OCI-LY3 (cell line): ENCODE measurements around the gene SMPD2.

ENCODE experiments used
- EZH2phosphoT487 ChIP-seq: fragments of 200-600 bp; shearing (Covaris generic); IDR thresholded peaks from 2 replicates; pipeline ENCODE4 v1.6.1; 2018; ENCODE audit warnings: antibody characterized with exemption, mixed run types, low read depth
- TF ChIP-seq, protein P1 (sequence below): fragments of 200-600, 300-600 bp; sonication (generic); IDR thresholded peaks from 2 replicates; pipeline ENCODE4 v1.5.1; 2014; ENCODE audit warnings: antibody characterized with exemption, low read length, low read depth

DNA sequence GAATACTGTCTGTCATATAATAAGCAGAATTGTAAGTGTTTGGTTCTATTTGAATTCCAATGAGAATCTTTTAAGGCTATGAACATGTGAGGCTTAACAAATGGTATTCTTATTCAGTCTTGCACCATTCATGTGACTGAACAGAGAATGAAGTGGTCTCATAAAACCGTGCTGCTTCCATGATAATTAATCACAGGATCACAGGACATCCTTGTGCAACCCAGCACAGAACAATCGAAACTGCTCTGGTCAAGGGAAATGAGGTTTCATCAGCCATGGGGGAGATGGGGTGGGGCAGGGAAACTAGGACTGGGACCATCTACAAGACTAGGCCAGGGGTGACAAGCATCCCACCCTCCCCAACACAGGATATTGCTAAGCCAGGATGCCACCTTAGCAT lies 6.1 kb upstream of the SMPD2 start:
- TF ChIP-seq, protein P1, sequence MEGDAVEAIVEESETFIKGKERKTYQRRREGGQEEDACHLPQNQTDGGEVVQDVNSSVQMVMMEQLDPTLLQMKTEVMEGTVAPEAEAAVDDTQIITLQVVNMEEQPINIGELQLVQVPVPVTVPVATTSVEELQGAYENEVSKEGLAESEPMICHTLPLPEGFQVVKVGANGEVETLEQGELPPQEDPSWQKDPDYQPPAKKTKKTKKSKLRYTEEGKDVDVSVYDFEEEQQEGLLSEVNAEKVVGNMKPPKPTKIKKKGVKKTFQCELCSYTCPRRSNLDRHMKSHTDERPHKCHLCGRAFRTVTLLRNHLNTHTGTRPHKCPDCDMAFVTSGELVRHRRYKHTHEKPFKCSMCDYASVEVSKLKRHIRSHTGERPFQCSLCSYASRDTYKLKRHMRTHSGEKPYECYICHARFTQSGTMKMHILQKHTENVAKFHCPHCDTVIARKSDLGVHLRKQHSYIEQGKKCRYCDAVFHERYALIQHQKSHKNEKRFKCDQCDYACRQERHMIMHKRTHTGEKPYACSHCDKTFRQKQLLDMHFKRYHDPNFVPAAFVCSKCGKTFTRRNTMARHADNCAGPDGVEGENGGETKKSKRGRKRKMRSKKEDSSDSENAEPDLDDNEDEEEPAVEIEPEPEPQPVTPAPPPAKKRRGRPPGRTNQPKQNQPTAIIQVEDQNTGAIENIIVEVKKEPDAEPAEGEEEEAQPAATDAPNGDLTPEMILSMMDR: no peak
- no peak for TF ChIP-seq EZH2phosphoT487
